NCI-H128 (cell line): ENCODE measurements around the gene ADAMTSL1.

Experiments
- DNase-seq: peaks from one replicate; lab custom pipeline; 2025; ENCODE audit not compliant: unreplicated experiment; lab: John Stamatoyannopoulos, UW

ADAMTSL1 gene

GRCh38 chr9:18496256-18497000 lies 22.5 kb downstream of the ADAMTSL1 start:
- DNase-seq = no peak

GRCh38 chr9:18499062-18499461 lies 25.1 kb downstream of the ADAMTSL1 start:
- no peak for DNase-seq

- DNase-seq = peak; percentile 27
Measured at GRCh38 chr9:18499980-18500379, 26.0 kb downstream of the ADAMTSL1 start.

- DNase-seq = no peak
Measured at GRCh38 chr9:18500451-18500850, 26.5 kb downstream of the ADAMTSL1 start.

- no peak for DNase-seq
Measured at GRCh38 chr9:18501949-18502348, 28.0 kb downstream of the ADAMTSL1 start.

GRCh38 chr9:18502546-18502945 lies 28.6 kb downstream of the ADAMTSL1 start:
- DNase-seq = no peak

- no peak for DNase-seq
Measured at GRCh38 chr9:18504707-18505106, 30.8 kb downstream of the ADAMTSL1 start.

- no peak for DNase-seq
Measured at GRCh38 chr9:18507151-18507550, 33.2 kb downstream of the ADAMTSL1 start.

- DNase-seq = no peak
Measured at GRCh38 chr9:18516514-18516913, 42.6 kb downstream of the ADAMTSL1 start.

GRCh38 chr9:18516965-18517364 lies 43.0 kb downstream of the ADAMTSL1 start:
- no peak for DNase-seq

GRCh38 chr9:18520416-18521047 lies 46.6 kb downstream of the ADAMTSL1 start:
- DNase-seq = no peak

- no peak for DNase-seq
Measured at GRCh38 chr9:18526685-18527084, 52.7 kb downstream of the ADAMTSL1 start.

GRCh38 chr9:18531136-18532065 lies 57.4 kb downstream of the ADAMTSL1 start:
- DNase-seq = no peak

- no peak for DNase-seq
Measured at GRCh38 chr9:18534611-18535010, 60.7 kb downstream of the ADAMTSL1 start.

- no peak for DNase-seq
Measured at GRCh38 chr9:18536554-18536953, 62.6 kb downstream of the ADAMTSL1 start.

- no peak for DNase-seq
Measured at GRCh38 chr9:18539203-18539693, 65.3 kb downstream of the ADAMTSL1 start.

- no peak for DNase-seq
Measured at GRCh38 chr9:18542837-18543405, 69.0 kb downstream of the ADAMTSL1 start.

GRCh38 chr9:18543406-18544192 lies 69.6 kb downstream of the ADAMTSL1 start:
- no peak for DNase-seq

- no peak for DNase-seq
Measured at GRCh38 chr9:18544456-18544855, 70.5 kb downstream of the ADAMTSL1 start.

GRCh38 chr9:18545636-18546360 lies 71.8 kb downstream of the ADAMTSL1 start:
- no peak for DNase-seq
